GM19023 (cell line): Measurements from ENCODE around the gene WDFY2.

ENCODE experiments used
- ATAC-seq: cut with Tn5 transposase; IDR thresholded peaks from one replicate; pipeline ENCODE4 v1.9.1; 2021; ENCODE audit warnings: mild to moderate bottlenecking, moderate library complexity; ENCODE audit not compliant: unreplicated experiment

Gene WDFY2

DNA sequence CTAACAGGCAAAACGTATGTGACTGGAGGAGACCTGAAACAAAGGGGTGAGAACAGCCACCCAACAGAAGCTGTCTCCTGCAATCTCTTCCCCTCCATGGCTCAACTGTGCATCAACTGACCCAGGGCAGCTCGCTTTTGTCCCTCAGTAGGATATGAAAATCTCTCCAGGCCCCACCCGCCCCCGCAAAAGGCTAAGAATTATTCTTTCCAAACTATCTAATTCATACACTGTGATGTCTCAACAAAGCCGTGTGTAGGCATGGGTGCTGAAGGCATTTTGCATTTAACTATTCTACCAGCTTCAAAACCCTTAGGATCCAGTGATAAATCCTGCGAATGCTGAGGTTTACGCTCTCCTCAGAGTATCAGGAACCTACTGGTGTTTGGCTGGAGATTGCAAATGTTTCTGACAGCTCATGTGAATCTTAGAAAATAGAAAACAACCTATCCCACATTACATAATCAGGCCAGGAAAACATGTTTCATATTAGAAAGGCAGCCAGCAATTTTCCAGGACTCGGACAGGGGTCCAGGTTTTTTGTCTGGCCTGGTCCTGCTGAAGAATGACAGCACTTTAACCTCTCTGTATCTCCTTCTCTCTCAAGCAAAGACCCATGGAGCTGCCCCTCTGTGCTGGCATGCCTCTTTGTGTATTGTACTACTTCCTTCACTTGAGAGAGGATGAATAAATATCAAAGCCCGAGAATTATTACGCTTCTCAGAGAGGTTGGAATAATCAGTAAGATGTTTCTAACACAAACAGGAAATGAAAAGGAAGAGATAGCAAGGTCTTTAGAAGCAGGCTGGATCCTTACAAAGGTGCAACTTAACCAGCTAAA, 202.4 kb downstream of the WDFY2 start:
- ATAC-seq: no peak

DNA sequence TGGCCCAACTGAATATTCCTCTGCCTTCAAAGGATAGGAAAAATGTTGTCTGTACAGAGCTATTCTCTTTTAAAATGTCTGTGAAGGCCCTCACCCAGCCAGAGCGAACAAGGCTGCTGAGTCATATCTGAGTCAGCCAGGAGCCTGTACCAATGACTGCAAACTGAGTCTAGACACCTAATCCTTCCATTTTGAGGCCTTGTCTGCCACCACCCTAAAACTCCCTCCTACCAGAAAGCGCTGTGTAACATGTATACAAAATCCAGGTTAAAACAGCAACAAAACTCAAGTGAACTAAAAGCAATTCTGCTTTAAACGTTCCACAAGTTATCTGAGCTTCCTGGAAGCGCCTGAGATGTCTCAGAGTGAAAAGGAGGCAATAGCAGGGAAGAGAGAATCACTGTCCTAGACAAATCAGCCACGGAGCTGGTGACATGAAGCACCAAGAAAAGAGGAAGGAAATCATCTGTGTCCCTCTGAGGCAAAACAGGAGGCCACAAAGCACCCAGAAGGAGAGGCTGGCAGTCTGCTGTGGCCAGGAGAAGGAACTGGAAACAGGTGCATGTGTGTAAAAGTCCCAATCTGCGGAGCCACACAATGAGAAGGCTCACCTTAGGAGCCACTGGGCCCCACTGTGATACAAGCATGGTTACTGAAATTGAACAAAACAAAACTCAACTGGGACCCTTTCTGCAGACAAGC, 209.5 kb downstream of the WDFY2 start:
- peak; percentile 65 for ATAC-seq

DNA sequence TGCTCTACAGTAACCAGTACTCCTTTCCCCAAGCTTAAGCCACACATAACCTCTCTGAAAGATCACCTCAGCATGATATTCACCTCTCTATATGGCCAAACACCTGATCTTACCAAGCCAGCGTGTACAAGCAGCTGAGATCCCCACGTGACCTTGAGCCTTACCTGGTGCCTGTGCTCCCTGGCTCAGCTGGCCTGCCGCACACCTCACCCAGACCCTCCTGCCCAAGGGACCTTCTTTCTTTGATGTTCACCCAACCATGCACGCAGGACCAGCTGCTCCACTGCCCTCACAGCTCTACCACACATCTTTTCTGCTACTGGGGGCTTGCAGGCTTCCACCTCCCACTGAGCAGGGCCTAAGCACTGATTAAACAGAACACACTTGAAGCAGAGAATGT, 210.7 kb downstream of the WDFY2 start:
- no peak for ATAC-seq

DNA sequence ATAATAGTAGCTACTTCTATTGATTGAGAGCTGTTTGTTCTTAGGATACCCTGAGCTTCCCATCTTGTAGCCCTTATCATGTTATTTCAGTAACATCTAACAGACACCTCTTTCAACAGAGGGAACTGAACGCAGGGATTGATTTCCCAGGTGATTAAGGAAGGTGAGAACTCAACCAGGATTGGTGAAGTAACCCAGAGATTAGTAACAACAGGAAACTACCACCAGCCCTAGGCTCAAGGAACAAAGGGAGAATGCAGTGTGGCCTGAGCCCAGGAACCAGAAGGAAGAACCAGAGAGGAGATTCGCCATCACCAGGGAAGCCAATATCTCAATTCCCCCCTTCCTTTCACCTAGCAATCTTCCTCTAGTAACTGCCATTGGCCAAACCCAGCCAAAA, 211.2 kb downstream of the WDFY2 start:
- ATAC-seq: no peak

DNA sequence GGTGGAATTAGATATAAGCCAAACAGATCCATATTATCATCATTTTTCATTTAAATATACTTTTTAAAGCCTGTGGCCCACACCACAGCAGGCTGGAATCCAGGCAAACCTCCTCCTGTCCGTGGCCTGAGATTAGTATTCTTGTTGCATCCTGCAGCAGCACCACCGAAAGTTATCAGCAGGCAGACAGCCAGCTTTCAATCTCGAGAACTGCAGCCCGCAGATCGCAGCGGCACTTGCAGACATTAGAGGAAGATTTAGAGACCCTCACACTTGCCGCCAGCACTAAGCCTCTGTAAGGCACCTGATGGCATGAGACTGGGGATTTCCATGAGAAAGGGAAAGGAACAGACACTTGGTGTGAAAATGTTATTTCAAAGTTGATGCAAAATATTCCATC, 212.3 kb downstream of the WDFY2 start:
- ATAC-seq: no peak

DNA sequence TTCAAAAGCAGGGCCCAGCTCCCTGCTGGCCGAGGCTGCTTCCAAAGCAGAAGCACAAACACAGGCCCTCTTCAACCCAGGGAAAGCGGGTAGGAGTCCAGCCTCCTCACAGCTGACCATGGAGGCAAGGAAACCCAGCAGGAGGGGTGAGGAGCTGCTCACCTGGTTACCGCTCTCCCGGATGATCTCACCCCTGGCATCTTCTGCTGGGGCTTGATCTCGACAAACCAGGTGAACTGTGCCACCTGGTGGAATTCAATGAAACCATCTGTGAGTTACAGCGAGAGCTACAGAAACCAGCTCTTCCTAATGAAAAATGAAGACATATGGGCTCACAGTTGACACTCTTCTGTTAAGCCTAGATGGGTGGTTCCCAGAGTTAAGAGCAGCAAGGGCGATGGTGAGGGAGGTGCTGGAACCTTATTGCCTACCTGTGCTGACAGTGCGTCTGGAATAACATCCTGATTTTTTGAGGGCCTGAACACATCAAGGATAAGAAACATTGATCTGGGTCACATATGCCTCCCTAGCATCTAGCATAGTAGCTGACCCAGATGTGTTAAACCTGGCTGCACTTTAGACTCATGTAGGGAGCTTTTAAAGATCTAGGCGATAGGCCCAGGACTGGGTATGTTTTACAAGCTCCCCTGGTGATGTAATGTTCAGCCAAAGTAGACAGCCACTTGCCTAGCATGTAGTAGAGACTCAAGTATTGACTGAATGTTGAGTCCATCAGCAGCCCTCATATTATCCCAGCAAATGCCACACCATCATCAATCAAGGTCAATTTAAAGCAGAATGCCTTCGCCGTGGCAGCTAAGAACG, 213.6 kb downstream of the WDFY2 start:
- ATAC-seq: peak; percentile 55

DNA sequence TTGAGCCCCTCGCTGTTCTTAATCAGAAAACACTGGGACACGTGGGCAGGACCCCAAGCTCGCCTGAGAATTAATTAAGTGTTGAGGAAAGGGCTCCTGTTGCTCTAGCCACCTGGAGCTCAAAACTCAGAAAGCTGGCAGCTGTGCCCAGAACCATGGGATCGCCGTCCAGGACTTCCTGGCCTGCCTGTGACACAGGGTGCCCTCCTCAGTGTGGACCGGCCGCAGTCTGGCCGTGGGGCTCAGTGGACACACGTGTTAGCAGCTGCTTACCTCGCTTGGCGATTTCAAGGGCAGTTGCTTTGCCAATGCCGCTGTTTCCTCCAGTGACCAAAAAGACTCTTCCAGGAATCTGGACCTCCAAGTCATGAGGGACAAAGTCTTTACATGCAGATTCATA, 215.0 kb downstream of the WDFY2 start:
- no peak for ATAC-seq

DNA sequence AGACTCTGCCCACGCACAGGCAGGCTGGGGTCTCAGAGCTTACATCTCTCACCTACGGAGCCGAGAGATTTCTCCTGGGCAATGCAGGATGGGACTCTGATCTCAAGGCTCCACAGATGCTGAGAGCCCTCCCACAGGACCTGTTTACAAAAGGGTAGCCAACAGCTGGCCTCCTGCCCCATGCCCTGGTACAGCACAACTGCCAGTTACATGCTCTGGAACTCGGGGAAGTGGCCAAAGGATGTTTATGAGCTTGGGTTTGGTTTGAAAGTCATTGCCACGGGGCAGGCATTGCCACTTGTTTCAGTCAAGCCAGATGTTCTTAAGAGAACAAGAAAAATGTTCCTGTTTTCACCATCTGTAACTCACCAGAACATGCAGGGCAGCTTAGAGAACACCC, 216.2 kb downstream of the WDFY2 start:
- no peak for ATAC-seq

DNA sequence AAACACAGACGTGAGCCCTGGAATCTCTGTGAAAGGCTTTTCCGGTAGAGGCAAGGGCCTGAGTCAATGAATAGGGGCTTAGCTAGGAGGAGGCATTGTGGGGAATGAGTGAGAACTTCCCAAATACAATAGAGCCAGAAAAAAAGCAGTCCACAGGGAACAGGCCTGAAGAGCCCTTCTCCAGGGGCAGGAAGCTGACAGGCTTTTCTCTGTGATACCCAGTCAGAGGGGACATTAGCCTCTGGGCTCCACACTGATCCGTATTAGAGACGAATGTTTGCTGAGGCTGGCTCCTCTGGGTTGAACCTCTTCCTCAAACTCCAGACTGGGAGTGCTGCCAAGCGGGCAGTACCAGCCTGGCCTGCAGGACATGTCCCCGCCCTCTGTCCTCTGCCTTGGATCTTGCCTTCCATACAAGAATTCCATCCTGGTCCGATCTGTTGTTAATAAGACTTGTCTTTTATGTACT, 217.4 kb downstream of the WDFY2 start:
- no peak for ATAC-seq

DNA sequence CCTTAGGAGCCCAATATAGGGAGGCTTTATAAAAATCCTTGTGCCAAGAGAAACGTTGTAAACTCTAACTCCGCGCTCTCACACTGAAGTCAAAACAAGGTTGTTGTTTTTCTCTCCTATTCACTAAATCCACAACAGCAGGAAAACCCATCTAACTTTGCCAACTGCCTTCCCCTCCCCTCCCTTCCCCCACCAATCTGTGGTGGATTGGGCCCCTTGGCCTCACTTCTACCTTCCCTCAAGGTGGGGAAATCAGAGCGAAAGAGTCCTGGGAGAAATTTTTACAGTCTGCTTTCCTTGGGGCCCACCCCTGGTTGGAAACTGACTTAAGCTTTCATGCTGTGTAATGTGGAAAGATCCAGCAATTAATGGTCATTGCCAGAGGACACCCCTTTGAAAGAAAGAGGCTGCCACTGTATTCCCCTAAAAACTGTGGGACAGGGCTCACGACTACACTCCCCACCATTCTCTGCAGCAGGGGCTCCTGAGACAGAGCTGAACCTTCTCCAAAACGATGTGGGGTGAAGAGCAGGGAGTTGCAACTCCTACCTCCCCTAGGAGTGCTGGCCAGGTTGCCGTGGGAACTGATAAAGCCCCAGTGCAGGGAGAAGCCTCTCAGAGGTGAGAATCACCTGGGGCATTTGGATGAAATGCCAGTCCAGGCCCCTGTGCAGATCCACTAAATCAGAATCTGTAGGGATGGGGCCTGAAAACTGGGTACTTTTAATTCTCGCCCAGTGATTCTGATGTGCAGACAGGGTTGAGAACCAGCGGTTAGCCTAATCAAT, 218.6 kb downstream of the WDFY2 start:
- ATAC-seq: no peak

DNA sequence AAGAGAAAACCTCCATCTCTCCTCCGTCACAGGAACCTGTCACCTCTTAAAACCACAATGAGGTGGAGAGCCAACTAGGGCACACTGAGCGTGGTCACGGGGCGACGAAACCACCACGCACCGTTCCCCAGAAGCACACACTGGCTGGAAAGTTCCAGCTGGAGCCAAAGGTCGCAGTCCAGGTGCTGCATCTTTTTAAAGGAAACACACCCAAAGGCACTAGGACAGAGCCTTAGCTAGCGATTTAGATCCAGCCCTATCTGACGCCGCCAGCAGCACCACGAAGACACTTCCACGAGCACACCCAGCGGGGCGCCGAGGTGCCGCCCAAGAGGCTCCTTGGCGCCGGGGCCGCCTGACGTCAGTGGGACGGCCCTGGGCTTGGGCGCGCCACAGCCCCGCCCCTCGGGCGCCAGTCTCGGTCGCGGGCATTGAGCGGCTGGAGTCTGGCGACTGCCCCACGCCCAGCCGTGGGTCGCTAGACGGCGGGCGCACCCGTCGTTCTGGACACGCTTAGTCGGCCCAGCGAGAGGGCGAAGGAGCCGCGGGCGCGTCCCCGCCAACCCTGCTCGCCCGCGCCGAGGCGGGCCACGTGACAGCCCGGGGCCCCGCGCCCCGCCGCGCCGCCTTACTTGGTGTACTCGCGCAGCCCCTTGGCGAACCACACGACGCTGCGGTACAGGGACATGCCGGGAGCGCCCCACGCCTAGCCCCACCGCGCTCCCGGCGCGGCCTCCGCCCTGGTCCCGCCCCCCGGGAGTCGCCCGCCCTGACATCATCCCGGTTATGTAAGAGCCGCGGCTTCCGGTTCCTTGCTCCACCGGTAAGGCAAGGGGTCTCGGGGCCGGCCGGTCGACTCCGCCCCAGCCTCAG, 219.4 kb downstream of the WDFY2 start, which contains the start of gene DHRS12:
DHRS12 (minus strand) TSS at position 742 of the 873 bp plus-strand sequence. CDS start 4,504 bp downstream, outside the sequence.
- ATAC-seq: peak; percentile 91

DNA sequence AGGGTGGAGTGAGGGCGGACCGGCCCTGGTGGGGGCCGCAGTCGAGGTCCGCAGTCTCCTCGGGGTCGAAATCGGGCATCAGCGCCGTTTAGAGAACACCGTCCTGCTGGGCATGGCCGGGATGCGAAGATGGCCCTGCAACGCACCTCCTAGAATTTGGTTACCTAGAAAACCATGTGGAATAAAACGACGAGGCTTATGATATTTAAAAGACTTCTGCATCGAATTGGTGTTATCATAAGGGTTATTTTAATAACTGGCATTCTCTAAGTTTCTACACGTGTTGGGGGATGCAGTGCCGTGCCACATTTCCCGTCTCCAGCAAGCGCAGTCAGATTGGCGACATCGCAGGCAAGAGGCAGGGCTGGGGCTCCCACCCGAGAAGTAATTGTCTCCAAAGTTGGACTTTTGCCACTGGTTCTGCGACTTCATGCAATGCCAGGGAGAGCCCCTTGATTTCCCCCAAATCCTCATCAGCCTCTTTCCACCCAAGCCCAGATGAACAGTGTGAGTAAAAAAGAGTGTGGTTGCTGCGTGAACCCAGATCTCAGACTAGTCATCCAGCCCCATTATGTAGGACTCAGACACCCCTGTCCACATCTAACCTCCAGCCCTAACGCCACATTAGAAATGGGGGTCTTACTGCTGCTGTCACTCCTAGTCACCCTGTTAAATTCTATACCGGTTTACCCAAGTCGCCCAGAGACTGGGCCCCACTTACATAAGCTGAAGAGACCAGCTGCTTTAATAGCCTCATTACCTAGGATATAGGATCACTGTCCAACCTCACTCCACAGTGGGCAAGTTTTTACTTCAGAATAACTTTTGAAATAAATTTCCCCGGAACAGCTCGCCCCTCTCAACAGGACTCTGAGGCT, 220.3 kb downstream of the WDFY2 start:
- no peak for ATAC-seq

DNA sequence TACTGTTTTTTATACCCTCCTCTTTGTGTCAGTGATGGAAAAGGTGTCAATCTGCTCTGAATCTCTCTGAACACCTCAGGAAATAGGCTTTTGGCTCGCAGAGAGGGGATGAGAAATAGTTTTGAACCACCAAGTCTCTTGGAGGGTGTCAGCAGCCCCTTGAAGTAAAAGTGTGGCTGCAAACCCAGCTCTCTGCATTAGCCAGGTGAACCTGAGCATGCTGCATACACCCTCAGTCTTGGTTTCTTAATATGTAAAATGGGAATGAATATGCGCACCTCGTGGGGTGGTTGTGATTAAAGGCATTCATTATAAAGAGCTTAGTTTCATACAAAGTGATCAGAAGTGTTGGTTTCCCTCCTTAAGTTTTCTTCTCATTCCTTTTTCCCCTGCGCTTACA, 221.1 kb downstream of the WDFY2 start:
- ATAC-seq: no peak

DNA sequence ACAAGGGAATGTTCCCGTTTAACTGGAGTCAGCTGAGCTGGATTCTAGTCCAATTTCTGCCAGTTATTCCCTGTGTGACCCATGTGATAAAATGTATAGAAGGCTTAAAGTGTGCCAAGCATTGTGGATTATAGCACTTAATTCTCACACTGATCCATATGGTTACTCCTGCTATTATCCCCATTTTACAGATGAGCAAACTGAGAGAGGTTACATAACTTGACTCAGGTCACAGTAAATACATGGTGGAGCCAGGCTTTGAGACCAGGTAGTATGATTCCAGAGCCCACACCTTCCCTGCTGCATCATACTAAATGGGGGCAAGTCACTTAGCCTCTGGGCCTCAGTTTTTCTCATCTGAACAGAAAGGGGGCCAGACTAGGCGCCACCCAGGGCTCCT, 221.7 kb downstream of the WDFY2 start:
- no peak for ATAC-seq

DNA sequence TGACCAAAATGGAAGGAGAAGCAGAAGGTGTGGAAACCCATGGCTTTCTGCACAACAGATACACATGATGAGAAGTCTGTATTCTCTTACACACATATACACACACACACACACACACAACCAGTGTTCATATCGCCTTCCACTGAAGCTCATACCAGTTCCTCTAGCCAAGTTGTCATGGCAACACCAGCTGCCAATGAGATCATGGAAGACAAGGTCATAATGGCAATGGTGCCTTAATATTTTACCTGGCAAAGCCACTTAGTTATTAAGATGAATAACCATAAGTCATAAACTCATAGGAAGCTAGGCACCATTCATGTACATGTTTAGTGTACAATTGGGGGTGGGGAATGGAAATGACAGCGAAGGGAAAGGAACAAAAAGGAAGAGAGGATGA, 222.3 kb downstream of the WDFY2 start:
- no peak for ATAC-seq

DNA sequence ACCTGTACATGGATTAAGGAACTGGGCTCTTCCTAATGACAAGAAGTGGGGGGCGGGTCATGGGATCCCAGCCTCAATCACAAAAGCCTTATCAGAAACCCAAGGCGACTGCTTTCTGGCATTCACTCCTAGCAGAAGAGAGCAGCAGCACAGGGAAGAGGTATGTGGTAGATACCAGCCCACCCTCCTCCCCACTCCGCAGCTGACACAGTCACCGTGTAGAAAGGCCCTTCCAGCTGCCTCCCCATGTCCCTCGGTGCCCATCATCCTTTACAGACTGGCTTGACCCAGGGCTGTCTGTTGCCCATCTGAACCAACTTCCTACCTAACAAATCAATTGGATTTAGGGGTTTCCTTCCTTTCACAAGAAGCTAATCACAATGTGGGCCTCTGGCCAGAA, 222.8 kb downstream of the WDFY2 start:
- ATAC-seq: no peak

DNA sequence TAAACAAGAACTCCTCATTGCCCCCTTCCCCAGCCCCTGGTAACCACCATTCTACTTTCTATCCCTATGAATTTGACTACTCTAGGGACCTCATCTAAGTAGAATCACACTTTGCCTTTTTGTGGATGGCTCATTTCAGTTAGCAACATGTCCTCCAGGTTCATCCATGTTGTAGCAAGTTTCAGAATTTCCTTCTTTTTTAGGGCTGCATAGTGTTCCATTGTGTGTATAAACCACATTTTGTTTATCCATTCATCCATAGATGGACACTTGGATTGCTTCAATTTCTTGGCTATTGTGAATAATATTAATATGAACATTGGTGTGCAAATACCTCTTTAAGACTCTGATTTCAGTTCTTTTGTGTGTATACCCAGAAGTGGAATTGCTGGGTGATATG, 224.5 kb downstream of the WDFY2 start:
- ATAC-seq: no peak

DNA sequence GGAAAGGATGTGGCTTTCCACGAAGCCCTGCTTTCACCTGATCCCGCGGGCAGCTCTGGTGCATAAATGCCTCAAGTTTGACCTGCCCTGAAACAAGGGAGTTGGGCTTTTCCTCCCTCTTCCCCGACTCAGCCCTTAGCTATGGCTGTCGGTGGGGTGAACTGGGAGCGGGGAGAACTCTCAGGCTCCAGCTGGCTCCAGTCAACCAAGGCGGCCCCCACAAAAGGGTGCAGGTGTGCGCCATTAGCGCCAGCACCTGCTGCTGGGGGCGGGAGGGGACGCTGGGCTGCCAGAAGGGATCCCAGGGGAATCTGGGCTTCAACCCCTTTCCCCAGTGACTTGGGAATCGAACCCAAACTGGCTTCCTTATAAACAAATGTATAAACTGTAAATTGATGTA, 226.8 kb downstream of the WDFY2 start:
- ATAC-seq: no peak
